PC-9 (cell line): ENCODE data around the gene SLC35E2B. TPM values are rescaled to one million over a fixed set of nuclear protein-coding genes. Genes with fewer than 3 reads are reported as not detected.
"Not testable (repeated sequence)": the region's sequence is repeated elsewhere in the genome, so short reads cannot be mapped to it uniquely, and the experiment has no call there.

ENCODE experiments used
- BruUV-seq: library from RNA; stranded (reverse); fragments of 400-500 nt; replicated peaks from 2 replicates; lab custom pipeline; 2021; lab: Mats Ljungman, UMichigan
- CTCF ChIA-PET: fragments of 300-600 bp; sonication (Branson Sonifier 250); formaldehyde crosslinking; loops from one replicate; lab custom pipeline; 2022; ENCODE audit warnings: antibody characterized with exemption; lab: Charles Lee
- POLR2A ChIA-PET: fragments of 300-600 bp; sonication (Branson Sonifier 250); formaldehyde crosslinking; loops from one replicate; lab custom pipeline; 2022; ENCODE audit warnings: antibody characterized with exemption; ENCODE audit not compliant: unreplicated experiment; lab: Charles Lee
- DNase-seq, 2 experiments: peaks; one replicate each; pipeline versions ENCODE4 v3.0.0 to v3.0.0-alpha.2; 2015 to 2022; ENCODE audit warnings: mixed read lengths in 1 of 2
- H2AFZ ChIP-seq: fragments of 200-600 bp; sonication (generic); 2 replicates; pipeline ENCODE4 v1.8.1; 2017; ENCODE audit warnings: antibody characterized with exemption
- H3F3A ChIP-seq: fragments of 200-600 bp; sonication (generic); 2 replicates; pipeline ENCODE4 v1.8.1; 2017; ENCODE audit warnings: antibody characterized with exemption, mild to moderate bottlenecking, low read depth; ENCODE audit not compliant: insufficient read depth
- H3K27ac ChIP-seq: fragments of 200-600 bp; sonication (generic); 2 replicates; pipeline ENCODE4 v1.6.1; 2016; ENCODE audit warnings: mixed run types
- H3K27me3 ChIP-seq: fragments of 200-600 bp; sonication (generic); 2 replicates; pipeline ENCODE4 v1.6.1; 2016; ENCODE audit warnings: low read depth, mixed run types; ENCODE audit not compliant: insufficient read depth
- H3K36me3 ChIP-seq: fragments of 200-600 bp; sonication (generic); 2 replicates; pipeline ENCODE4 v1.6.1; 2016; ENCODE audit warnings: low read depth, mixed run types
- H3K4me1 ChIP-seq: fragments of 200-600 bp; sonication (generic); replicated peaks from 2 replicates; pipeline ENCODE4 v1.6.1; 2016; ENCODE audit warnings: mixed run types; ENCODE audit not compliant: insufficient read depth
- H3K4me2 ChIP-seq: fragments of 200-600 bp; sonication (generic); 2 replicates; pipeline ENCODE4 v1.6.1; 2017; ENCODE audit warnings: mixed run types
- H3K4me3 ChIP-seq: fragments of 200-600 bp; sonication (generic); 2 replicates; pipeline ENCODE4 v1.6.1; 2016; ENCODE audit warnings: mixed run types
- H3K79me2 ChIP-seq: fragments of 200-600 bp; sonication (generic); 2 replicates; pipeline ENCODE4 v1.6.1; 2017; ENCODE audit warnings: low read depth, mixed run types
- H3K9me2 ChIP-seq: fragments of 200-600 bp; sonication (generic); 2 replicates; pipeline ENCODE4 v1.8.1; 2017; ENCODE audit warnings: mild to moderate bottlenecking; ENCODE audit not compliant: insufficient read depth
- H3K9me3 ChIP-seq: fragments of 200-600 bp; sonication (generic); 2 replicates; pipeline ENCODE4 v1.8.1; 2016; ENCODE audit warnings: low read depth; ENCODE audit not compliant: insufficient read depth
- H4K20me1 ChIP-seq: fragments of 200-600 bp; sonication (generic); 2 replicates; pipeline ENCODE4 v1.8.1; 2017; ENCODE audit not compliant: insufficient read depth
- EZH2 ChIP-seq: fragments of 200-600 bp; sonication (generic); IDR thresholded peaks from 2 replicates; pipeline ENCODE4 v1.8.0; 2017; ENCODE audit warnings: antibody characterized with exemption, low read depth
- intact Hi-C: fragments of 100-400 bp; cut with micrococcal nuclease; formaldehyde crosslinking; loops from one replicate; pipeline ENCODE4 v1.10.0; 2022; ENCODE audit not compliant: unreplicated experiment
- total RNA-seq: library from RNA; stranded (reverse); gene quantifications from 2 replicates; pipeline ENCODE4 v1.2.3, GENCODE V29; 2021
- TF ChIP-seq, protein P1 (sequence below): fragments of 200-600 bp; sonication (generic); conservative IDR thresholded peaks from 2 replicates; pipeline ENCODE4 v1.6.1; 2017; ENCODE audit warnings: mixed run types, antibody characterized with exemption, mild to moderate bottlenecking, moderate library complexity

Gene SLC35E2B
- total RNA-seq, 1 experiment from 2014 or later: 55.4 TPM

DNA sequence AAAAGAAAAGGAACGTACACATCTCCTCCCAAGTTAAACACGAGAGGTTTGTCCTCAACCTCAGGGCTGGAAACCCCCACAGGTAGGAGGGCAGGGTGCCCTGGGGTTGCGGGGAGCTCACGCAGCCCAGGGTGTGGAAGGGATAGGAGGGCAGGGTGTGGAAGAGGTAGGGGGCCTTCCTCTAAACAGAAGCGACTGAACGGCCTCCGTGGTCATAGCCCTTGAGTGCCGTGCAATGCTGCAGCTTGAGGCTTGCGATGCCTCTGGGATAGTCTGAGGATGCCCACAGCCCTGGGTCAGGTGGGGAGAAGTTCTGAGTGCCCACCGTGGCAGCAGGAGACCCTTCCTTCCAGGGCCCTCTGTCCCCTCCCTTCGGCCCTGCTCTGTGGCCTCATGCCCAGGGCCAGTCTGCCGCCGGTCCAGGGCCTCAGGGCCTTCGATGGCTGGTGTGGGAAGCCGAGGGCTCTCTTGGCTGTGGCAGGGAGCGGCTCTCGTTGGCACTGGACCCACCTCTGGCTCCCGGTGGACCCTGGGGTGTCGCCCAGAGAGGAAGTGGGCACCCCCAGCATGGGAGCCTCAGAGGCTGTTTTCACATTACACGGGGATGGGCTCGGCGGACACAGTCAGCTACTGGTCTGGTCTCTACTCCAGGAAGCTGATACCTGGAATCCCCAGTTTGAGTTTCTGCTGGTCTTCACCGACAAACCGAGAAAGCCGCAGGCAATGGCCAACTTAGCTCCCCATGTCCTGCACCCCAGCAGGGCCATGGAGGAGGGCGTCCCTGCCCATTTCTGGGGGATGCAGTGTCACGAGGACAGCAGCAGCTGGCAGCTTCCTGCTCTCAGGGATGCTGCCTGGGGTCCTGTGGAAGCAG, 27.4 kb downstream of the SLC35E2B start:
- intact Hi-C loops: no loop called here
- Histone ChIP-seq H3K4me3 (no peak overlapping the region), H3K4me2 (no peak overlapping the region), H3F3A (no peaks in the 10 kb centered on the region), H3K27ac (no peak overlapping the region), H3K79me2 (no peaks in the 10 kb centered on the region), H3K27me3 (no peaks in the 10 kb centered on the region), H4K20me1 (no peaks in the 10 kb centered on the region), H3K9me3 (no peaks in the 10 kb centered on the region), H3K36me3 (peaks cover 13% of the 10 kb centered on the region), H3K9me2 (no peaks in the 10 kb centered on the region), H3K4me1 (no peaks in the 10 kb centered on the region), H2AFZ (no peak overlapping the region)
- BruUV-seq: no TSS peak
- DNase-seq: no peak
- ChIA-PET CTCF (no interaction called here), POLR2A (no interaction called here)
- no peak for TF ChIP-seq EZH2
- TF ChIP-seq, protein P1, sequence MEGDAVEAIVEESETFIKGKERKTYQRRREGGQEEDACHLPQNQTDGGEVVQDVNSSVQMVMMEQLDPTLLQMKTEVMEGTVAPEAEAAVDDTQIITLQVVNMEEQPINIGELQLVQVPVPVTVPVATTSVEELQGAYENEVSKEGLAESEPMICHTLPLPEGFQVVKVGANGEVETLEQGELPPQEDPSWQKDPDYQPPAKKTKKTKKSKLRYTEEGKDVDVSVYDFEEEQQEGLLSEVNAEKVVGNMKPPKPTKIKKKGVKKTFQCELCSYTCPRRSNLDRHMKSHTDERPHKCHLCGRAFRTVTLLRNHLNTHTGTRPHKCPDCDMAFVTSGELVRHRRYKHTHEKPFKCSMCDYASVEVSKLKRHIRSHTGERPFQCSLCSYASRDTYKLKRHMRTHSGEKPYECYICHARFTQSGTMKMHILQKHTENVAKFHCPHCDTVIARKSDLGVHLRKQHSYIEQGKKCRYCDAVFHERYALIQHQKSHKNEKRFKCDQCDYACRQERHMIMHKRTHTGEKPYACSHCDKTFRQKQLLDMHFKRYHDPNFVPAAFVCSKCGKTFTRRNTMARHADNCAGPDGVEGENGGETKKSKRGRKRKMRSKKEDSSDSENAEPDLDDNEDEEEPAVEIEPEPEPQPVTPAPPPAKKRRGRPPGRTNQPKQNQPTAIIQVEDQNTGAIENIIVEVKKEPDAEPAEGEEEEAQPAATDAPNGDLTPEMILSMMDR: no peak

DNA sequence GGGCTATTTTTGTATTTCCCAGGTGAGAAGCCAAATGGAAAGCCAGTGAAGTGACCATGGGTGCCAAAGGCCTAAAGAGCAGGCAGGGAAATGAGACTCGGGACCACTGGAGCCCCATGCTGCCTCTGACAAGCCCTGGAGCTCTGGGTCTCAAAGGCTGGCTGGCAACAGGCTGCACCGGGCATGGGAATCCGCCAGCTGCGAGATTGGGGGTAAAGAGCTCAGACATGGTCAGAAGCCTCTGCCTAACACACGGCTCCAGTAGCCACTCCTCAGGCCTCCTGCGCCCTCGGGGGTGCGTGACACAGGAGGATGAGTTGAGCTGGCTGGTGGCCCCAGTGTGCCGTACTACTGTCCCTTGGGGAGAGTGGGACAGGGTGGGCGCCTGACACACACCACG, 28.3 kb downstream of the SLC35E2B start:
- H3K27me3 ChIP-seq, H3K9me3 ChIP-seq, intact Hi-C loops, H3F3A ChIP-seq, H2AFZ ChIP-seq, BruUV-seq, CTCF ChIA-PET, H3K4me1 ChIP-seq, H3K4me3 ChIP-seq, H3K9me2 ChIP-seq, DNase-seq, H3K27ac ChIP-seq, H4K20me1 ChIP-seq, H3K4me2 ChIP-seq, POLR2A ChIA-PET, H3K79me2 ChIP-seq: not testable (repeated sequence)
- peaks cover 13% of the 10 kb centered on the region for H3K36me3 ChIP-seq

DNA sequence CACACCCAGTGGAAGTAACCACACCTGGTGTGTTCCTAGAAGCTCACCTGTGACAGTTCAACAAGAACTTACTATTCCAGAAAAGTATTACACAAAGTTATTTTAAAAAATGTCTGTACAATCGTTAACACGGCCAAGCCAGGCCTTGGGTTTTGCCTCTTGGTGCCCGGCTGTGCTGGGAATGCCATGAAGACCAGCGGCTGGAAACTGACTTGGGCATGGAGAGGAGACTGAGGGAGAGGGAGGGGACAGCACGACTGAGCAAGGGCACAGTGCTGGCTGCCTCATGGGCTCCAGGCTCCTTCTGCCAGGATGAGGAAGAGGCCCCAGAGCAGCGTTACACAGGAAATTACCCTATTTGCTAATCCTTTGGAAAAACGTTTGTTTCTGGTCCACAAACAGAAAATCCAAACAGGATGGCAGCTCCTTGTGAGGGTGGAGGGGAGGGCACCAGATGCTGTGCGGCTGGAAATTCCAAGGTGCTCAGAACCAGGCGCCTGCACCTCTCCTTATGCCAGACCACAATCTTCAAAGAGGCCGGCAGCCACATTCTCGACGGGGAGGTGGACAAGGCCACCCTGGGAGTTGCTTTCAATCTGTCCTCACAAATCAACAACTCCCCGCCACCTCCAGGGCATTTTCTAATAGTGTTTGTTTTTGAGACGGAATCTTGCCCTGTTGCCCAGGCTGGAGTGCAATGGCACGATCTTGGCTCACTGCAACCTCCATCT, 29.6 kb downstream of the SLC35E2B start:
- DNase-seq, intact Hi-C loops, POLR2A ChIA-PET, H3K27ac ChIP-seq, H3F3A ChIP-seq, CTCF ChIA-PET, H3K4me3 ChIP-seq, H3K9me2 ChIP-seq, BruUV-seq, H3K27me3 ChIP-seq, H3K9me3 ChIP-seq, H3K4me2 ChIP-seq, H4K20me1 ChIP-seq, H2AFZ ChIP-seq, H3K79me2 ChIP-seq, H3K4me1 ChIP-seq: not testable (repeated sequence)
- peaks cover 13% of the 10 kb centered on the region for H3K36me3 ChIP-seq

DNA sequence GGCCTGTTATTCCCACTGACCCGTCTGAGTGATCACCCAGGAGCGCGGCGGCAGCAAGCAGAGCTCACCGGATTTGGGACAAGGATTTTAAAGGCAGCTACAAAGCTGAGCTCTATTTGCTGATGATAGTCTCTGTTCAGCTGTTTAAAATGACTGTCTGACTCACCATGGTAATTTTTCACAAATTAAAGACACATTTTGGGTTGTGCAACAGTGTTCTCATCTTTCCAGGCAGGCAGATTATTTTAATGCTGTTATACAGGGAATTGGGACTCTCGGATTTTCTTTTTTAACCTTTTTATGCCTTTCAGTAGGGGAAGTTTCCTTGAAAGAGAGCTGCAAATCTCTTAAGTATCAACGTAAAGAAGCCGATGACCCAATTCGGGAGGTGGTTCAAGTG, 30.2 kb downstream of the SLC35E2B start:
- H3K9me3 ChIP-seq, H3K27me3 ChIP-seq, H3K4me2 ChIP-seq, H4K20me1 ChIP-seq, BruUV-seq, DNase-seq, H3K27ac ChIP-seq, POLR2A ChIA-PET, H3K4me1 ChIP-seq, H3K9me2 ChIP-seq, H2AFZ ChIP-seq, H3K79me2 ChIP-seq, intact Hi-C loops, H3F3A ChIP-seq, H3K4me3 ChIP-seq, CTCF ChIA-PET: not testable (repeated sequence)
- peaks cover 13% of the 10 kb centered on the region for H3K36me3 ChIP-seq
